ENCODE data around the gene XPNPEP1. TPM values are rescaled to one million over a fixed set of nuclear protein-coding genes. Genes with fewer than 3 reads are reported as not detected.

The XPNPEP1 gene
- total RNA-seq, 1 experiment from 2014 or later: 71.3 TPM

DNA sequence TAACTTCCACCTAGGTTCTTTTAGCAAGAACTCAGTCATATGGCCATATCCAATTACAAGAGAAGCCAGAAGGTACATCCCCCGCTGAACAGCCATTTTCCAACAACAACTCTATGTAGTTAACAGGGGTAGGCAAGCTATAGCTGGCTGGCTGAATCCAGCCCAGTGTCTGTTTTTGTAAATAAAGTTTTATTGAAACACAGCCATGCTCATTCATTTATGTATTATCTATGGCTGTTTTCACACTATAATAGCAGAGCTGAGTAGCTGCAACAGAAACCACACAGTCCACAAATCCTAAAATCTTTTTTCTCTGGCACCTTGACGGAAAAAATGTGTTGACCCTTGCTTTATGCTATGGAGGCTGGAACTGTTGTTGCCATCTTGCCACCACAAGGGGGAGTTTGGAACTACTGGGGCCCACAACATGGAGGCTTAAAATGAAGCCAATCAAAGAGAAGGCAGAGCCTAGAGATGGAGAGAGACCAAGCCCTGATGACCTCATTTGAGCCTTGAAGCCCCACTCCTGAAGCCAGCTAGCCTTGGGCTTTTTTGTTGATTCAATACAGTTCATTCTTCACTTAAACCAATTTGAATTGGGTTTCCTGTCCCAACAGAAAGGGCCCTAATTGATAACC is 33.3 kb upstream of the XPNPEP1 start:
- Mint-ChIP-seq H3K27me3 (ENCODE audit: low read depth) (no peaks in the 10 kb centered on the region; the same call in none of the 2 replicates), H3K9me3 (no peaks in the 10 kb centered on the region), H3K36me3 (ENCODE audit: insufficient read depth in 1 of 3, low read depth in 3 of 3) (no peaks in the 10 kb centered on the region; a peak in 1 of 7 replicates), H3K4me3 (no peak overlapping the region), H3K27ac (no peak overlapping the region; a peak in 1 of 7 replicates), H3K4me1 (peaks cover 19% of the 10 kb centered on the region in 2 experiments)
- Histone ChIP-seq H2BK20ac (ENCODE audit: low read depth, low read length, poor library complexity, severe bottlenecking) (no peak overlapping the region), H2BK120ac (ENCODE audit: low read depth, low read length, poor library complexity, severe bottlenecking) (no peak overlapping the region), H4K5ac (ENCODE audit: insufficient read length, low read depth, low read length) (no peak overlapping the region), H3T11ph (ENCODE audit: low read length) (no peak overlapping the region), H3K27ac (ENCODE audit: insufficient read length, low read depth, low read length) (no peak overlapping the region), H3K56ac (ENCODE audit: insufficient read length, low read depth, low read length) (no peak overlapping the region), H4K91ac (ENCODE audit: insufficient read length, low read depth, low read length) (no peak overlapping the region), H3K79me2 (ENCODE audit: insufficient read depth, low read length) (no peaks in the 10 kb centered on the region), H3K79me1 (ENCODE audit: insufficient read depth, low read depth, low read length, poor library complexity, severe bottlenecking) (no peaks in the 10 kb centered on the region), H2BK15ac (ENCODE audit: low read depth, low read length) (no peak overlapping the region), H3K27me3 (ENCODE audit: insufficient read depth, low read length) (no peaks in the 10 kb centered on the region), H3K9ac (ENCODE audit: extremely low read depth, insufficient read length, low read length) (no peak overlapping the region), H2BK5ac (ENCODE audit: insufficient read length, low read length) (no peak overlapping the region), H3K4ac (ENCODE audit: low read depth, low read length) (no peak overlapping the region), H3K18ac (ENCODE audit: insufficient read length, low read depth, low read length) (no peak overlapping the region), H4K20me1 (ENCODE audit: control insufficient read depth, insufficient read depth, insufficient read length) (no peaks in the 10 kb centered on the region), H3K9me3 (ENCODE audit: control insufficient read depth, low read depth, low read length) (no peaks in the 10 kb centered on the region), H4K8ac (replicated peaks; ENCODE audit: insufficient read length, low read depth, low read length) (no peak overlapping the region), H3K23ac (ENCODE audit: insufficient read length, low read depth, low read length) (no peak overlapping the region), H2AK5ac (ENCODE audit: insufficient read length, low read length) (no peak overlapping the region), H3K14ac (ENCODE audit: insufficient read depth, low read length) (no peak overlapping the region), H2BK12ac (ENCODE audit: insufficient read length, low read depth, low read length) (no peak overlapping the region), H3K4me2 (ENCODE audit: insufficient read depth, insufficient read length, low read length) (no peak overlapping the region), H3K23me2 (ENCODE audit: insufficient read length, low read depth, low read length, poor library complexity, severe bottlenecking) (no peaks in the 10 kb centered on the region), H2AFZ (ENCODE audit: low read length) (no peak overlapping the region), H3K4me1 (ENCODE audit: insufficient read depth, low read length) (peaks cover under 1% of the 10 kb centered on the region; the same call in 1 of the 2 replicates)
- DNase-seq: peak; percentile 53
- TF ChIP-seq, protein P1, sequence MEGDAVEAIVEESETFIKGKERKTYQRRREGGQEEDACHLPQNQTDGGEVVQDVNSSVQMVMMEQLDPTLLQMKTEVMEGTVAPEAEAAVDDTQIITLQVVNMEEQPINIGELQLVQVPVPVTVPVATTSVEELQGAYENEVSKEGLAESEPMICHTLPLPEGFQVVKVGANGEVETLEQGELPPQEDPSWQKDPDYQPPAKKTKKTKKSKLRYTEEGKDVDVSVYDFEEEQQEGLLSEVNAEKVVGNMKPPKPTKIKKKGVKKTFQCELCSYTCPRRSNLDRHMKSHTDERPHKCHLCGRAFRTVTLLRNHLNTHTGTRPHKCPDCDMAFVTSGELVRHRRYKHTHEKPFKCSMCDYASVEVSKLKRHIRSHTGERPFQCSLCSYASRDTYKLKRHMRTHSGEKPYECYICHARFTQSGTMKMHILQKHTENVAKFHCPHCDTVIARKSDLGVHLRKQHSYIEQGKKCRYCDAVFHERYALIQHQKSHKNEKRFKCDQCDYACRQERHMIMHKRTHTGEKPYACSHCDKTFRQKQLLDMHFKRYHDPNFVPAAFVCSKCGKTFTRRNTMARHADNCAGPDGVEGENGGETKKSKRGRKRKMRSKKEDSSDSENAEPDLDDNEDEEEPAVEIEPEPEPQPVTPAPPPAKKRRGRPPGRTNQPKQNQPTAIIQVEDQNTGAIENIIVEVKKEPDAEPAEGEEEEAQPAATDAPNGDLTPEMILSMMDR (conservative IDR thresholded peaks at IDR 0.05): peak; percentile 85
- no CpG with 5 or more reads among the region's 2 CpGs for WGBS (ENCODE audit: extremely low coverage, insufficient read length, low lambda C conversion rate)

All from H9 (cell line).